DMS53 treated with DMSO at 0.1 percent for 48 hours (cell line): ENCODE results near the gene ASXL1.
"Not testable (repeated sequence)": the region's sequence is repeated elsewhere in the genome, so short reads cannot be mapped to it uniquely, and the experiment has no call there.

Experiments
- DNase-seq: peaks from one replicate; lab custom pipeline; 2025; ENCODE audit not compliant: unreplicated experiment; lab: John Stamatoyannopoulos, UW

ASXL1 gene

DNA sequence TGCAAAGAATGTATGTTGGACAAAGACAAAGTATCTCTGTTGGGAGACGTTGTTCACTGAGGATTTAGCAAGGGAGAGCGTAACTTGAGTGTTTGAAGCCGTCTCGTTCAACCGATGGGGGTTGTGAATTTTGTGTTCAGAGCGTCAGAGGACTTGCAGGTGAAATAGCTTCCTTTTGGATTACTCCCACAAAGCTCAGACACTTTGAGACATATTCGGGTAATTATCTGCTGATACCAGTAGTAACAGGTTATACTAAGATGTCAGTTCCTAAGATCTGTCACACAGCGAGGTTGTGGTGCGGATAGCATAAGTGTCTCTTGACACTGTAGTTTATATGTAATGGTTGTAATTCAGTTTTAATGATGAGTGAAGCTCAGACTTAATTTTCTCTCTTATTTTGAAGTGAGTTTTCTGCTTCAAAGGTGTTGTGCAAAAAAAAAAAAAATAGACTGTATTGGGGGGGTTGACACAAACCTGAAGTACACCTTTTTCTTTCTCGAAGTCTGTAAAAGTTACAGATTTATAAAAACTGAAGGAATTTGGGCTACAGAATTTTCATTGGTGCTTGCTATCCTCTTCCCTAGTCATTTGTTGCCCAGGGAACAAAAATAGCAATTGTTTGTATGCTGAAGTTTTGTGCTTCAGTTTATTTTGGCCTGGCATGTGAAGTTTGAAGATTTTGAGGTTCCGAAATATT, 1.7 kb downstream of the ASXL1 start:
- DNase-seq: no peak

DNA sequence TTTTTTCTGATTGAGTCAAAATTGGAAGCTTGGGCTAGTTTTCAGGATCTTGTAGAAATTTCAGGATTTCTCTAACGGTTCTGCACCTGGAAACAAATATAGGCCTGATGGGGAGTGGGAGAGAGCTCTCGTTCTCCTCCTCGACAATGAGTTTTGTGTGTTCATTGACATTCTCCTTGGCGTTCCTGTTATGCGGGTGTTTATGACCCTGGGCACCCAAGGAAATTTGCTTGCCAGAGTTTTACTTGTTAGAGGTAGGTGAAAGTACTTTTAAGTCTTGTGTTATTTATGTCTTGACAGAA, 2.2 kb downstream of the ASXL1 start:
- DNase-seq: no peak

GRCh38 chr20:32362901-32363364, 4.8 kb downstream of the ASXL1 start:
- DNase-seq: no peak

- no peak for DNase-seq
Observed at GRCh38 chr20:32363492-32363891, 5.4 kb downstream of the ASXL1 start.

- no peak for DNase-seq
Observed at GRCh38 chr20:32364554-32365208, 6.5 kb downstream of the ASXL1 start.

- DNase-seq: no peak
Observed at GRCh38 chr20:32365564-32365963, 7.4 kb downstream of the ASXL1 start.

DNA sequence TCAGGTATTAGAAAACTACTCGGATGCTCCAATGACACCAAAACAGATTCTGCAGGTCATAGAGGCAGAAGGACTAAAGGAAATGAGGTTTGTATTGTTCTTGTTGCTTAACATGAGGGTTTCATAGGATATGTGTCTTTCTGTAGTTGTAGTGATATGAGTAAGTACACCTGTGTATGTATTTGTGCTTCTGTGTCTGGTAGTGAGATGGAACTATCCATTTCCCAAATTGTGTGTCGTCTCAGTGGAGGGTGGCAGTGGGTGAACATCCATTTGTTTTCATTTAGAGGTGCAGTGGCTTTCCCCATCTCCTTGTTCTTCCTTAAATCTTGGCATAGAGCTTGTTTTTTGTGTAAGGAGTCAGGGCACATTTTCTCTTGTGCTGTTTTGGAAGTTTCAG, 8.2 kb downstream of the ASXL1 start:
- no peak for DNase-seq

GRCh38 chr20:32368323-32368722, 10.2 kb downstream of the ASXL1 start:
- no peak for DNase-seq

- DNase-seq: no peak
Observed at GRCh38 chr20:32368925-32369324, 10.8 kb downstream of the ASXL1 start.

DNA sequence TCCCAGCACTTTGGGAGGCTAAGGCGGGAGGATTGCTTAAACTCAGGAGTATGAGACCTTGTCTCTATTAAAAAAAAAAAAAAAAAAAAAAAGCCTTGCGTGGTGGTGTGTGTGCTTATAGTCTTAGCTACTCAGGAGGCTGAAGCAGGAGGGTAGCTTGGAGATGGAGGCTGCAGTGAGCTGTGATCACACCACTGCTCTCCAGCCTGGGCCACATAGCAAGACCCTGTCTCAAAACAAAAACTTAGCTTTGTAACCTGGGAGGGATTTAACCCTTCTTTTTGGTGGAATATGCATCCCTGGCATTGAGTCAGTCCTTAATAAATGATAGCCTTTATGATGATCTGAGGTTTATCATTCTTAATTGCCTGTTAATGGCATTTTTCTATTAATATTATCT, 12.8 kb downstream of the ASXL1 start:
- DNase-seq: no peak

DNA sequence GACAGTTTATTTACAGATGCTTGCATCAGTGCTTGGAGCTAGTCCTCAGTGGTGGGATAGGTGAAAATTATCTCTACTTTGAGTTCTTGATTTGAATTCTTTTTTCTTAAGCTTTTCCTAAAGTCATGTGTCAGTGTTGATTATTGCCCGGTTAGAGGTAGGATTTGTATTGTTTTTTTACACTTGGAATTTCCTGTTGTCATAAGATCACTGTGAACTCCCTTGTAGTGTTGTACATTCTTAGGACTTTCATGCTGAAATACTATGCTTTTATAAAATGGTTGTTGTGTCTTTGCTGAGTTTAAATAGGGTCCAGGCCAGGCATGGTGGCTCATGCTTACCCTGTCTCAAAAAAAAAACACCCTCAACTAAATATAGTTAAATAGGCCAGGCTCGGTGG, 20.3 kb downstream of the ASXL1 start:
- no peak for DNase-seq

DNA sequence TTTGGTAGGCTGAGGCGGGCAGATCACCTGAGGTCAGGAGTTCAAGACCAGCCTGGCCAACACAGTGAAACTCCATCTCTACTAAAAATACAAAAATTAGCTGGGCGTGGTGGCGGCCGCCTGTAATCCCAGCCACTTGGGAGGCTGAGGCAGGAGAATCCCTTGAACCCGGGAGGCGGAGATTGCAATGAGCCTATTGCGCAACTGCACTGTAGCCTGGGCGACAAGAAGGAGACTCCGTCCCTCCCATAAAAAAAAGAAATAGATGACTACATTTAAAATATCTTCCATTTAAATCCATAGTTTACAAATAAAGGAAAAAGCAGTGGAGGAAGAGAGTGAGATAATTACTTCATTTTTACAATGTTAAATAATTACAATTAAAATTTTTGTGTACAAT, 21.9 kb downstream of the ASXL1 start:
- not testable (repeated sequence) for DNase-seq

DNA sequence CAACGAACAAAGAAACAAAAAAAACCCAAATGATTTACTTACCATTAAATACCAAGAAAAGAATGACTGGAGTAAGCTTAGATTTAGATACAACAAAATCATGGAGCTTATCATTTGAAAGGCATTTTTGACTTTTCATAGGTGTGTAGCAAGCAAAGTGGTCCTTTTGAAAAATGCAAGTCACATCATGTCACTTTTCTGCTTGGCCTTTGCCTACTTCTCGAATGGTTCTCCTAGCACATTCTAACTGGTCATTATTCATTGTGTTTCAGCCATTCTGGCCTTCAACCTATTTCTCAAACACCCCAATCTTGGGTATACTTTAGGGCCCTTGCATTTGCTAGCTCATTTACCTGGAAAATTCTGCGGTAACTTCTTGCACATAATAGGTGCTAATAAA, 22.6 kb downstream of the ASXL1 start:
- no peak for DNase-seq

GRCh38 chr20:32382102-32382950, 24.2 kb downstream of the ASXL1 start:
- no peak for DNase-seq

- DNase-seq: not testable (repeated sequence)
Observed at GRCh38 chr20:32383441-32383840, 25.3 kb downstream of the ASXL1 start.

DNA sequence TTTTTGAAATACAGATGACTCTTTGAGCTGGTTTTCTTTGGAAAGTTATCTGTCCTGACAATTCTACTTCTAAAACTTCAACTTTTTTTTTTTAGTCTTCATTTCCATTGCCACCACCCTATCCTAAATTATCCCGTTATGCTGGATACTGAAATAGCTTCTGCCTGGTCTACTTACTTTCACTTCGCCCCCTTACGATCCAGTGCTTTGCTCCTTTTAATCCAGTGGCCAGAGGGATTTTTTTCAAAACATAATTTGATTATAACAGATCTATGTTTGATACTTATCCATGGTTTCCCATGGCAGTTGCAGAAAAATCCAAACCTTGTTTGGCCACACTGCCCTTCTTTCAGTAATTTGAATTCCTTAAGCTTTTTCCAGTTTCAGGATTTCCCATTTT, 27.4 kb downstream of the ASXL1 start:
- DNase-seq: no peak

GRCh38 chr20:32386091-32386490, 28.0 kb downstream of the ASXL1 start:
- no peak for DNase-seq

GRCh38 chr20:32387252-32387651, 29.1 kb downstream of the ASXL1 start:
- DNase-seq: no peak

DNA sequence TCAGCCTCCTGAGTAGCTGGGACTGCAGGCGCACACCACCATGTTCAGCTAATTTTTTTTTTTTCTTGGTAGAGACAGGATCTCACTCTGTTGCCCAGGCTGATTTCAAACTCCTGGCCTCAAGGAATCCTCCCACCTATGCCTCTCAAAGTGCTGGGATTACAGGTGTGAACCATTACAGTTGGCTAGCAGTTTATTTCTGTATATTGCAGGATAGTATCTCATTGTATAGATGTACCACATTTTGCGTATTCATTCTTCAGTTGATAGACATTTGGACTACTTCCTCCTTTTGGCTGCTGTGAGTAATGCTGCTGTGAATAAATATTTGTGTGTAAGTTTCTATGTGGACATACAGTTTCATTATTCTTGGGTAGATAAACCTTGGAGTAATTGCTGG, 32.9 kb downstream of the ASXL1 start:
- no peak for DNase-seq

DNA sequence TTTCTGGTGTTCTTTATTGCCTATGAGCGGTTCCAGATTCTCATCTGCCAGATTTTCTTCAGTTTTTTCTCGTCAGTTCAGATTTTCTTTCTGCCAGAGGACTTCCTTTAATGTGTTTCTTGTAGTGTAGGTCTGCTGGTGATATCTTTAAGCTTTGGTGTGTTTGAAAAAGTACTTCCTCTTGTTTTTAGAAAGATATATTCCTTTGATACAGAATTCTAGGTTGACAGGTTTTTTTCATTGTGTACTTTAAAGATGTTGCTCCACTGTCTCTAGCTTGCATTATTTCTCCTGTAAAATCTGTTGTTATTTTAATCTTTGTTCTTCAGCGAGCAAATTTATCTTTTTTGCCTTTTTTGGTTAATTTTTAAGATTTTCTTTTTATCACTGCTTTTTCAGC, 36.9 kb downstream of the ASXL1 start:
- no peak for DNase-seq

DNA sequence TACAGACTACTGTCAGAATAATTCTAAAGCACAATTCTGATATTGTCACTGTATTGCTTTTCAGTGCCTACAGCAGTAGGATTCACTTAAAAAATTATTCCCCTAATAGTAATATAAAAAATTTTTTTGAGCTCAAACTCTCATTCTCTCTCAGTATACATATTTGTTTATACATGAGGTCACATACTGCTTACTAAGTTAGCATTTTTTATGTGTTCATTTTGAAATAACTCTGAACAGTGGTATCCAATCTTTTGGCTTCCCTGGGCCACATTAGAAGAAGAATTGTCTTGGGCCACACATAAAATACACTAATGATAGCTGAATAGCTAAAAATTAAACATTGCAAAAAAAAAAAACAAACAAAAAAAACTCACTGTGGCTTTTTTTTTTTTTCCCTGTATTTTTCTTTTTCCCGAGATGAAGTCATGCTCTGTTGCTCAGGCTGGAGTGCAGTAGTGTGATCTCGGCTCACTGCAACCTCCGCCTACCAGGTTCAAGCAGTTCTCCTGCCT, 38.6 kb downstream of the ASXL1 start:
- no peak for DNase-seq

DNA sequence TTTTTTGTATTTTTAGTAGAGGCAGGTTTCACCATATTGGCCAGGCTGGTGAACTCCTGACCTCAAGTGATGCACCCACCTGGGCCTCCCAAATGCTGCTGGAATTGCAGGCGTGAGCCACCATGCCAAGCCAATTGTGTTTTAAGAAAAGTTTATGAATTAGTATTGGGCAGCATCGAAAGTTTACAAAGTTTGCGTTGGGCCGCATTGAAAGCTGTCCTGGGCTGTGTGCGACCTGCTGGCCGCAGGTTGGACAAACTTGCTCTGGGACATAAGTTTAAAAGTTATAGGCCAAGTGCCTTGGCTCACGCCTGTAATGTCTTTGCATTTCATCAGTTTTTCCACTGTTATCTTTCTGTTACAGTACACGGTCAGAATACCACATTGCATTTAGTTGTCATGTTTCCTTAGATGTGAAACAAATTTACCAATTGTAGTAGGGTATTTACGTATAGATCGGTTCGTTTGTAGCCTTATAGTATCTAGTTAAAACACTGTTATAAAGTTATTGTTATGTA, 39.5 kb downstream of the ASXL1 start:
- no peak for DNase-seq
